ENCODE data around the gene ADSL.

DNA sequence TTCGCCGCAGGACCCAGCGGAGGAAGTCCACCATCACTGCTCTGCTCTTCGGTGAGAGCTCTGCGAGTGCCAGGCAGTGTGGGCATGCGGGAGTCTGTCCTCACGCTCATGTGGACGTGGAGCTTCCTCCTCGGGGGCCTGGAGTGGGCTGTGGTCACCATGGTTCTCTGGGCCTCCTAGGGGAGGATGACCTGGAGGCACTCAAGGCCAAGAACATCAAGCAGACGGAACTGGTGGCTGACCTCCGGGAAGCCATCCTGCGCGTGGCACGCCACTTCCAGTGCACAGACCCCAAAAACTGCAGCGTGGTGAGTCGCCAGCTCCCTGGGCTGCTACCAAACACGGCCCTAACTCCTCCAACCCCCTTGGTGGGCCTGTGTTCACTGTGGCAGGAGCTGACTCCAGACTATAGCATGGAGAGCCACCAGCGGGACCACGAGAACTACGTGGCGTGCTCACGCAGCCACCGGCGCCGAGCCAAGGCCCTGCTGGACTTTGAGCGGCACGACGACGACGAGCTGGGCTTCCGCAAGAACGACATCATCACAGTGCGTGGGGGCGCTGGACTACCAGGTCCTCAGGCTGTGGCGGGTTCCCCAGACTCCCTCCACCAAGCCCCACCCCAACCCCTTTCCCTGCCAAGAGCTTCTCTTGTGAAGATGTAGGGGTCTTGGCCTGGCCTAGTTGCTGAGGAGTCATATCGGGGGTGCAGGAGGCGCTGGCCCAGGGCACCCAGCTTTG is 60.9 kb downstream of the ADSL start:
- TF ChIP-seq EZH2 (IDR thresholded peaks at IDR 0.05; ENCODE audit: insufficient read depth, low read length) (no peak), CTCF (IDR thresholded peaks at IDR 0.05; ENCODE audit: insufficient read depth, low read depth, low read length) (no peak)

Data from astrocyte (in vitro differentiated cells and primary cell).